Hepatocyte (in vitro differentiated cells): ENCODE results near the gene NRSN1.

Source experiments
- CTCF ChIP-seq: fragments of 200-600 bp; sonication (generic); IDR thresholded peaks from 2 replicates; pipeline ENCODE4 v1.5.1; 2016; ENCODE audit warnings: antibody characterized with exemption, mild to moderate bottlenecking; ENCODE audit not compliant: poor library complexity
- EZH2 ChIP-seq: fragments of 200-600 bp; sonication (generic); IDR thresholded peaks from 2 replicates; pipeline ENCODE4 v1.6.1; 2016; ENCODE audit warnings: antibody characterized with exemption, mild to moderate bottlenecking, borderline replicate concordance

- TF ChIP-seq CTCF (no peak), EZH2 (no peak)
Observed at GRCh38 chr6:24145690-24146131, 19.7 kb downstream of the NRSN1 start.
